Measurements from ENCODE around the gene SMURF2. TPM values are rescaled to one million over a fixed set of nuclear protein-coding genes. Genes with fewer than 3 reads are reported as not detected.
A peak's percentile ranks its signal among the peaks of the same experiment; 100 is the strongest.

SMURF2 gene
- total RNA-seq, 1 experiment from 2014 or later = 127 TPM

DNA sequence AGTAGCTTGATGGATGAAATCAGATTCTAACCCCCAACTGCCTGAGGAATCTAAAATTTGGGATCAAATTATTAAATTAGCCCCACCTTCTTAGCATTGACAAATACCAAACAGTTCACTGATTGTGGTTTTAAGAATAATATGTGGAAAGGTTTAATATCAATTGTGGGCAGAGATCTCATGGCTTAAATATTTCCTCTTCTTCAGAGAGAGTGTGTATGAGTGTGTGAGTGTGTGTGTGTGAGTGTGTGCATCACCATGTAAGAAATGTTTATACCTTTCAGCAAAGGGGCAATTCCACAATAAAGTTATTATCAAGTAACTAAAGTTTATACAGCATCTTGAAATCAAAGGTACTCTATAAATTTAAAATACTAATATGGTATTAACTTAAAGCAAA, 3.2 kb downstream of the SMURF2 start:
- POLR2A ChIA-PET = interaction anchor here (2.5 kb wide), 1 partner anchor 50 kb away, joined by 7 read pairs; no protein-coding TSS in a partner anchor
- Histone ChIP-seq H3K4me1 (ENCODE audit: control insufficient read depth in 1 of 2, insufficient read depth in 2 of 2, low read length in 2 of 2) (peaks cover 56 to 81% of the 10 kb centered on the region in 2 experiments), H3K79me2 (ENCODE audit: insufficient read depth, low read length) (peaks cover 77% of the 10 kb centered on the region), H3K9me3 (ENCODE audit: control insufficient read depth in 1 of 2, insufficient read depth in 1 of 2, low read depth in 1 of 2, low read length in 2 of 2) (0 out of 4 replicates have a peak, but pooled peaks cover 0 to 3% of the 10 kb centered on the region in 2 experiments), H2AFZ (ENCODE audit: low read depth, low read length, poor library complexity, severe bottlenecking) (no peak overlapping the region), H4K20me1 (ENCODE audit: insufficient read depth) (0 out of 2 replicates have a peak, but pooled peaks cover 4% of the 10 kb centered on the region), H3K9me2 (ENCODE audit: insufficient read depth) (no peaks in the 10 kb centered on the region), H3K27ac (ENCODE audit: low read depth, low read length) (peak overlapping the region; percentile 96; the same call in 1 of the 2 replicates), H3K4me2 (ENCODE audit: low read length) (peak overlapping the region; percentile 77; the same call in 1 of the 2 replicates), H3K27me3 (ENCODE audit: insufficient read depth, low read length) (no peaks in the 10 kb centered on the region), H3K36me3 (ENCODE audit: control insufficient read depth in 1 of 2, insufficient read depth in 2 of 2, low read length in 2 of 2) (peaks cover 0 to 21% of the 10 kb centered on the region in 2 experiments; a peak in 2 of 4 replicates), H3K4me3 (replicated peaks in 1 of 2; ENCODE audit: low read depth in 1 of 2, low read length in 2 of 2) (no peak overlapping the region), H3K9ac (ENCODE audit: low read length) (no peak overlapping the region)
- no TSS peak for BruUV-seq (replicated peaks)
- ATAC-seq (no peak), DNase-seq (ENCODE audit: low read depth, low spot score) (no peak)
- TF ChIP-seq ELF1 (IDR thresholded peaks at IDR 0.05; ENCODE audit: borderline replicate concordance, low read depth) = no peak
- TF ChIP-seq POLR2A (IDR thresholded peaks at IDR 0.05; ENCODE audit: borderline replicate concordance, extremely low read depth, insufficient read depth, insufficient read length) = no peak
- no peak for TF ChIP-seq ZNF274 (IDR thresholded peaks at IDR 0.05; ENCODE audit: low read depth, low read length)
- no peak for TF ChIP-seq YY1 (IDR thresholded peaks at IDR 0.05; ENCODE audit: extremely low read depth, insufficient replicate concordance, low read depth, low read length)
- TF ChIP-seq, protein P1, sequence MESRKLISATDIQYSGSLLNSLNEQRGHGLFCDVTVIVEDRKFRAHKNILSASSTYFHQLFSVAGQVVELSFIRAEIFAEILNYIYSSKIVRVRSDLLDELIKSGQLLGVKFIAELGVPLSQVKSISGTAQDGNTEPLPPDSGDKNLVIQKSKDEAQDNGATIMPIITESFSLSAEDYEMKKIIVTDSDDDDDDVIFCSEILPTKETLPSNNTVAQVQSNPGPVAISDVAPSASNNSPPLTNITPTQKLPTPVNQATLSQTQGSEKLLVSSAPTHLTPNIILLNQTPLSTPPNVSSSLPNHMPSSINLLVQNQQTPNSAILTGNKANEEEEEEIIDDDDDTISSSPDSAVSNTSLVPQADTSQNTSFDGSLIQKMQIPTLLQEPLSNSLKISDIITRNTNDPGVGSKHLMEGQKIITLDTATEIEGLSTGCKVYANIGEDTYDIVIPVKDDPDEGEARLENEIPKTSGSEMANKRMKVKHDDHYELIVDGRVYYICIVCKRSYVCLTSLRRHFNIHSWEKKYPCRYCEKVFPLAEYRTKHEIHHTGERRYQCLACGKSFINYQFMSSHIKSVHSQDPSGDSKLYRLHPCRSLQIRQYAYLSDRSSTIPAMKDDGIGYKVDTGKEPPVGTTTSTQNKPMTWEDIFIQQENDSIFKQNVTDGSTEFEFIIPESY (IDR thresholded peaks at IDR 0.05; ENCODE audit: extremely low read depth, insufficient replicate concordance, low read length) = no peak
- TF ChIP-seq JUND (IDR thresholded peaks at IDR 0.05) = no peak
- no peak for TF ChIP-seq CEBPB (IDR thresholded peaks at IDR 0.05; ENCODE audit: low read depth)
- no peak for TF ChIP-seq CBX3 (IDR thresholded peaks at IDR 0.05; ENCODE audit: low read depth)
- TF ChIP-seq SRF (IDR thresholded peaks at IDR 0.05; ENCODE audit: low read depth) = no peak
- intact Hi-C loops (cut with micrococcal nuclease) = no loop called here
- RAD21 ChIA-PET (ENCODE audit: low non-redundant PET in 1 of 2, low total read pairs in 2 of 2, uncharacterized antibody in 2 of 2, unreplicated experiment in 2 of 2) = no interaction called here
- CTCF ChIA-PET = no interaction called here

Data from HCT116 (cell line).